Activated CD8-positive, alpha-beta memory T cell treated with anti-CD3 and anti-CD28 coated beads, Interleukin-2, amount 50 U/mL, for 24 hours (primary cell): ENCODE measurements around the gene MUSTN1.

Source experiments
- DNase-seq: peaks from one replicate; pipeline ENCODE4 v3.0.0-alpha.2; 2020; ENCODE audit errors: extremely low read depth

MUSTN1 gene

DNA sequence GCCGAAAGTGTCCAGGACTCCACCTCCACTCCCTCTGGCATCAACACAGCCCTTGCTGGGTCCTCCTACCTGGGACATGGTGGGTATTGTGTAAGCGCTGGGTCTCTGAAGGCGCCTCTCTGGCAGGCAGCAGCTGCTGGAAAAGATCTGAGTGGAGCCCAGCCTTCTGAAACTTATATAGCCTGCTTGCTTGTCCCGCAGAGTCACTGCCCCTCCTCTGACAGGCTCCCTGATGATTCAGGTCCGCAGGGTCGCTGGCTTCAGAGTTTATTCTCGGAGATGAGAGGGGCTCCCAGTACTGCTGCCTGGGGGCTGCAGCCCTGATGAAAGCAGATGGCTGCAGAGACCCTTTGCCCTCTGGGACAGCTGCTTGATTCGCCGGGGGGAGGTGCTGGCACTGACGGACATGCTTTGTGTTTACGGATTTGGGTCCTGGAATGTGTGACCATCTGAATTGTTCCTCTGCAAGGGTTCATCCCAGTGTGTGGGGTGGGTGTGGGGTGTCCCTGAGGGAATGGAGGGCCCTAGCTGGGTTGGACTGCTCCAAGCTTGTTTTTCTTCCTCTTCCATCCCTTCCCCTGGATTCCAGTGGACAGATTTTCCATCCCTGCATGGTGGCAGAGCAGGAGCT lies at the start of gene MUSTN1:
Gene MUSTN1 (minus strand): TSS at position 149 of the 631 bp plus-strand sequence. CDS start 71 bp downstream, at position 78.
- no peak for DNase-seq

DNA sequence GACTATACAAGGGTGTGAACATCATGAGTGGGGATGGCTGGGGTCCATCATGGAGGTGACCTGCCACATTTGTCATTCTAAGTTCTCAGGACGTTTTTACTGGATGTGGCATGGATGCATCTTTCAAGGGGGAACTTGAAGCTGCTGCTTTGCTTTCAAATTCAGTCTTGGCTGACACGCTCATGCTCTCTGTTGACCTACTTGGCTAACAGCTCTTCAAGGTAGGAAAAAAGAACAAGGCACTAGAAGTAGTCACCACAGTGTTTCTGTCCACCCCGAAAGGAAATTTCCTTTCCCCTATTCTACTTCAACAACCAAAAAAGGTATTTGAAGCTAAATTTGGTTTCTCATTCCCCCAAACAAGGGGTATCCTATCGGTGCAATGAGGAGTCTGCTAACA lies 47.6 kb upstream of the MUSTN1 start:
- DNase-seq, result no peak

GRCh38 chr3:52881871-52882270 lies 47.1 kb upstream of the MUSTN1 start:
- no peak for DNase-seq

GRCh38 chr3:52880474-52880873 lies 45.7 kb upstream of the MUSTN1 start:
- DNase-seq, result no peak

DNA sequence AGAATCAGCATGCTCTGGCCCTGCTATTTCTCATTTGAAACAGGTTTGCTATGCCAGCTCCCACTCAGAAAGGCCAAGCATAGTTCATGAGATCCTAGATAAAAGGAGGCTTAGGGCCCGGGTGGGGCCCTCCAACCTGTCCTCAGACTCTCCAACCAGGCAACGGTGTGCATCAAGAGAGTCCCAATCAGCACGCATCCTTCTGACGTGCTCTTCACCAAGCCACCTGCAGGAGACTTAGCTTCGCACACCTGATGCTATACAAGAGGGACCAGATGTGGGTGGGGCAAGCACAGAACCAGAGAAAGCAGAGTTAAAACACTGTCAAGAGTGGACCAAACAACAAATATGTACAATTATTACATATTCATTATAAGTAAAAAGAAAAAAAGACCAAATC lies 45.2 kb upstream of the MUSTN1 start:
- no peak for DNase-seq

GRCh38 chr3:52879581-52879980 lies 44.8 kb upstream of the MUSTN1 start:
- no peak for DNase-seq

- DNase-seq, result no peak
Measured at GRCh38 chr3:52879090-52879489, 44.3 kb upstream of the MUSTN1 start.

DNA sequence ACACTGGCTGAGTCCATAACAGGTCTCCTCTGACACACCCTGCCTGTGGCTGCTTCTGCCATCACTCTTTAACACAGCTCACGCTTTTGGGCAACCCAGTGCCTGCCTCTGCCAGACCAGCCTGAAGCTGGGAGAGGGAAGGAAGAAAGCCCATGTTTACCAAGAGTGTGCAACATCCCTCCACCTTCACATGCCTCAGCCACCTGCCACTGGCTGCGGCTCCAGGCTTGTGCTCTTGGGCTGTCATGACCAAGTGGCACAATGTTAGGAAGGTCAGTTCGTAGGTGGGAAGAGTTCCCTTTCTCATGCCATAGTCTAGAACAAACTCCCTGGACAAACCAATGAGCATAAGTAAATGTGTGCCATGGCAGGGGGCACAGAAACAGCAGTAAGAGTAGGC lies 42.3 kb upstream of the MUSTN1 start:
- no peak for DNase-seq

- DNase-seq, result no peak
Measured at GRCh38 chr3:52874864-52875587, 40.2 kb upstream of the MUSTN1 start.

GRCh38 chr3:52874160-52874701 lies 39.4 kb upstream of the MUSTN1 start:
- no peak for DNase-seq

GRCh38 chr3:52873433-52874159 lies 38.8 kb upstream of the MUSTN1 start:
- DNase-seq, result no peak

- no peak for DNase-seq
Measured at GRCh38 chr3:52872245-52872644, 37.4 kb upstream of the MUSTN1 start.

- DNase-seq, result no peak
Measured at GRCh38 chr3:52871761-52872160, 36.9 kb upstream of the MUSTN1 start.

GRCh38 chr3:52870471-52870870 lies 35.7 kb upstream of the MUSTN1 start:
- no peak for DNase-seq

DNA sequence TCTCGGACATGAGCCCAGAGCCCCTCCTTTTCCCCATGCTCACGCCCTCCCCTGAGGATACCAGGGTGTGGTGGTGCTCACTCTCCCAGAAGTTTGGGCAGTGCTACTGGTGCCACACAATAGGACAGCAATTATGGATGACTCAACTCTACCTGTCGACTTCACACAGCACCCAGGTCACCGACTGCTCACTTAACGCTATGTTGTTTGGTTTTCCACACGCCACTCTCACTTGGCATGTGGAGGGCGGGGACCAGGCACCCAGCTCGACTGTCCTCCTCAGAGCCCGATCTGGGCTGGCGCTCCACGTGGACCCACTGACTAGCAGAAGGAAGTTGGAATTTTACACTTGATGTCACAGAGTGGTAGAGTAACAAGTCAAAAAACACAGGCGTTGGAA lies 31.6 kb upstream of the MUSTN1 start:
- DNase-seq, result no peak

DNA sequence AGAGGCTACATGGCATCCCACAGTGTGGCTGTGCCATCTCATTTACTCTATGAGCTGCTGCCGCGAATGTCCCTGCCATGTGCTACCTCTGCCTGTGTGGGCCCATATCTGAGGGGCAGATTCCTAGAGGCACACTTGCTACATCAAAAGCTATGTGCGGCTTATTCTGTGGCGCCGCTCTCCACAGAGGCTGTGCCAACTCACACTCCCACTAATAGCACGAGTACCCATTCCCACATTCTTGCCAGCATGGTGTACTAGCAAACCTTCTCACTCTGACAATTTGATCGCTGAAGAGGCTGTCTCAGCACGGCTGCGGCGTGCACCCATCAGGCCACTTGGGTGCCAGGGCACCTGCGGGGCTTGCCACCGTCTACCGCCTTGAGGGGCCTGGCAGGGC lies 31.2 kb upstream of the MUSTN1 start:
- DNase-seq, result no peak

GRCh38 chr3:52860424-52860768 lies 25.6 kb upstream of the MUSTN1 start:
- no peak for DNase-seq

DNA sequence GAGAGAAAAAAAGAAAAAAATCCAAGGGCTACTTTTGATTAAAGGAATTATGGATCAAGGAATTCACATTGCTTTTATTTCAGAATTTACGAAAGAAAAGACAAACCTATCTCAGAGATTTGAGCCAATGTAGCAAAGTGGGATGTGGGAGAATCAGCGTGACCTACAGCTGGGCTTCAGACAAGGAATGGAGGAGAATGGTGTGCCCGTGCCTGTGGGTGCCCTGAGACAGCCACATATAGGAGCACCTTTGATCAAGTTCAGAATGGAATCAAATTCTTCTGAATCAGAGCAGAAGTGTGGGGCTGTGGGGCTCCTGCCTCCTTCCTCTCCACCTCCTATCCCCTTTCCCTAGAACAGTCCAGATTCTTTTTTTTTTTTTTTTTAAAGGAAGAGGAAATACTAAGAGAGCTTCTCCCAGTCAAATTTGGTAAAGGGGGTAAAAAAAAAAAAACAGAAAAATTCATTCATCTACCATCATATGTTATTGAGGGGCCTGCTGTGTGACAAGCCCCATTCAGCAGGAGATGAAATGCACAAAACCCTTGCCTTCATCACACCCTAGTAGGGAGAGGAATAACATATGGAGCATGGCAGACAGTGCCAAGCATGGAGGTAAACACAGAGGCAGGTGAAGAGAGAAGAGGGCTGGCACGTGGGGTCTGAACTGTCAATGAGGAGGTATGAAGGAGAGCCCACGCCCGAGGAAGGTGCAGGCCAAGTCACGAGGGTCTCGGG lies 25.0 kb upstream of the MUSTN1 start:
- DNase-seq, result no peak

- no peak for DNase-seq
Measured at GRCh38 chr3:52857864-52858263, 23.0 kb upstream of the MUSTN1 start.

DNA sequence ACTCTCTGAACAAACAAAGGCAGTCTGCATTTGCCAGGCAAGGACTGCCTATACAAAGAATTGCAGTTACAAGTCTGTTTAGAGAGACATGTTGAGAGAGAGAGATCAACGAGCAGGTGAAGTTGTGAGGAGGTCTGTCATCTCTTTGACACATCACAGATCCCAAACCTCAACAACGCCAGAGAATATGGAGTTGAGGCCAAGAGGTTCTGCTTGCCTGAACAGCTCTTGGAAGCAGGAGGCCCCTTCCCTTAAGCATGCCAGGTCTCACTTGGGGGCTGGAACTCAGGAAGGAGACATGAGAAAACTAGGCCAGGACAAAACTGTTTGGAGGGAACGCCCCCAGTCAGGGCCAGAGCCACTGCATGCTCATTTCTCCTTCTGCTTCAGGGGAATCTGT lies 22.3 kb upstream of the MUSTN1 start:
- no peak for DNase-seq

DNA sequence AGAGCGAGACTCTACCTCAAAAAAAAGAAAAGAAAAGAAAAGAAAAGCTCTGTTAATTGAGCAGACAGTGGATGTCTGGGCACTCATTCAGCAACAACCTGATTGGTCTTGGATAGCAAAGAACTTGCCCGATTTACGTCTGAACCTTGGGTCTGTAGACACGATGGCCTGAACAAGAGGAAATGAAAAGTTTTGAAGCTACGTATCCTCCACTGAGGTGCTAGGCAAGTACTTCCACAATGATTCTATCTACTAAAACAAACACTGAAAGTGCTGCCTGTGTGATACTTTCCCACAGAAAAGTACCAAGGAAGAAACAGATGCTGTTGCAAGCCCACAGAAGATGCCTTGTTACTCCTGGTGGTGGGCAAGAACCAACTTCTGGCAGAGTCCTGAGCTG lies 21.8 kb upstream of the MUSTN1 start:
- DNase-seq, result no peak

GRCh38 chr3:52854013-52854412 lies 19.2 kb upstream of the MUSTN1 start:
- DNase-seq, result no peak
